DND-41 (cell line): Measurements from ENCODE around the gene EYA4.

Experiments used
- ATAC-seq: fragments of 200-7000 bp; cut with Tn5 transposase; 3 replicates; pipeline ENCODE4 v1.9.1; 2021; ENCODE audit warnings: low read depth; ENCODE audit not compliant: insufficient read depth
- DNase-seq: peaks from one replicate; pipeline ENCODE4 v3.0.0-alpha.2; 2020
- H2AFZ ChIP-seq: 2 replicates; pipeline ENCODE4 v1.6.0; 2012; ENCODE audit warnings: low read depth, low read length
- H3K27ac ChIP-seq: 2 replicates; pipeline ENCODE4 v1.5.1; 2012; ENCODE audit warnings: low read length, inconsistent platforms
- H3K27me3 ChIP-seq: fragments of 200-600 bp; sonication (generic); 2 replicates; pipeline ENCODE4 v1.6.0; 2012; ENCODE audit warnings: low read length, mild to moderate bottlenecking, inconsistent platforms; ENCODE audit not compliant: insufficient read depth, poor library complexity
- H3K36me3 ChIP-seq: 2 replicates; pipeline ENCODE4 v1.5.1; 2012; ENCODE audit warnings: low read length, inconsistent platforms; ENCODE audit not compliant: insufficient read depth
- H3K4me1 ChIP-seq: 2 replicates; pipeline ENCODE4 v1.5.1; 2012; ENCODE audit warnings: mild to moderate bottlenecking, low read length; ENCODE audit not compliant: insufficient read depth
- H3K4me2 ChIP-seq: 2 replicates; pipeline ENCODE4 v1.6.0; 2012; ENCODE audit warnings: mild to moderate bottlenecking, moderate library complexity, low read length, inconsistent platforms; ENCODE audit not compliant: insufficient read depth
- H3K4me3 ChIP-seq, 2 experiments: fragments of 200-600 bp in 1 of 2; shearing (Covaris generic) in 1 of 2; 2 replicates each; pipeline ENCODE4 v1.5.1; 2012 to 2016; ENCODE audit warnings: inconsistent platforms in 2 of 2, low read length in 2 of 2, mild to moderate bottlenecking in 2 of 2, low read depth in 1 of 2, moderate library complexity in 1 of 2
- H3K79me2 ChIP-seq: 2 replicates; pipeline ENCODE4 v1.6.0; 2012; ENCODE audit warnings: low read length, inconsistent platforms; ENCODE audit not compliant: insufficient read depth
- H3K9ac ChIP-seq: 2 replicates; pipeline ENCODE4 v1.6.0; 2012; ENCODE audit warnings: low read depth, mild to moderate bottlenecking, inconsistent platforms, low read length, moderate library complexity
- H3K9me3 ChIP-seq: 2 replicates; pipeline ENCODE4 v1.5.1; 2012; ENCODE audit warnings: low read length, moderate library complexity, mild to moderate bottlenecking, inconsistent platforms; ENCODE audit not compliant: insufficient read depth, severe bottlenecking
- H4K20me1 ChIP-seq: 2 replicates; pipeline ENCODE4 v1.6.0; 2012; ENCODE audit warnings: low read length; ENCODE audit not compliant: insufficient read depth
- EZH2 ChIP-seq: IDR thresholded peaks from 3 replicates; pipeline ENCODE4 v1.6.1; 2012; ENCODE audit warnings: borderline replicate concordance, low read depth, mild to moderate bottlenecking, moderate library complexity, low read length, inconsistent platforms; ENCODE audit not compliant: severe bottlenecking
- TF ChIP-seq, protein P1 (sequence below): IDR thresholded peaks from 2 replicates; pipeline ENCODE4 v1.5.1; 2012; ENCODE audit warnings: borderline replicate concordance, low read length, moderate library complexity, mild to moderate bottlenecking; ENCODE audit not compliant: poor library complexity, severe bottlenecking; ENCODE audit errors: extremely low read depth

The EYA4 gene

DNA sequence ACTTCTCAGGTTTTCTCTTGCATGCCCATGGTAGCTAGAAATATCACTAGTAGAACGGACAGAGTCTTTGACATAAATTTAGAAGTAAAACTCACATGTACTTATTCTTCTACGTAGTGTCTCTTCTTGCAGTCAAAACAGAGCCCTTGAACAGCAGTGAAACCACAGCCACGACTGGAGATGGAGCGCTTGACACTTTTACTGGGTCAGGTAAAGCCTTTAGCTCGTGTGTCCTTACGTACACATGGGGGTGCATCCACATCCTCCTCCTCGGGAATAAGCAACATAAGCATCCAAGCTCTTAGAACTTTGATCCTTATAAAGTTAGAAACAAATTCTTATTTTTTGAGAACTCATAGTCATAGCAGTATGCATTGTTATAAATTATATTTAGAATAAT is 215.3 kb downstream of the EYA4 start:
- Histone ChIP-seq H3K9me3 (no peaks in the 10 kb centered on the region), H3K27ac (no peak overlapping the region), H2AFZ (no peak overlapping the region), H3K36me3 (no peaks in the 10 kb centered on the region), H3K9ac (no peak overlapping the region), H3K4me1 (no peaks in the 10 kb centered on the region), H4K20me1 (no peaks in the 10 kb centered on the region), H3K27me3 (no peaks in the 10 kb centered on the region), H3K79me2 (no peaks in the 10 kb centered on the region), H3K4me3 (no peak overlapping the region), H3K4me2 (no peak overlapping the region)
- no peak for TF ChIP-seq EZH2
- TF ChIP-seq, protein P1, sequence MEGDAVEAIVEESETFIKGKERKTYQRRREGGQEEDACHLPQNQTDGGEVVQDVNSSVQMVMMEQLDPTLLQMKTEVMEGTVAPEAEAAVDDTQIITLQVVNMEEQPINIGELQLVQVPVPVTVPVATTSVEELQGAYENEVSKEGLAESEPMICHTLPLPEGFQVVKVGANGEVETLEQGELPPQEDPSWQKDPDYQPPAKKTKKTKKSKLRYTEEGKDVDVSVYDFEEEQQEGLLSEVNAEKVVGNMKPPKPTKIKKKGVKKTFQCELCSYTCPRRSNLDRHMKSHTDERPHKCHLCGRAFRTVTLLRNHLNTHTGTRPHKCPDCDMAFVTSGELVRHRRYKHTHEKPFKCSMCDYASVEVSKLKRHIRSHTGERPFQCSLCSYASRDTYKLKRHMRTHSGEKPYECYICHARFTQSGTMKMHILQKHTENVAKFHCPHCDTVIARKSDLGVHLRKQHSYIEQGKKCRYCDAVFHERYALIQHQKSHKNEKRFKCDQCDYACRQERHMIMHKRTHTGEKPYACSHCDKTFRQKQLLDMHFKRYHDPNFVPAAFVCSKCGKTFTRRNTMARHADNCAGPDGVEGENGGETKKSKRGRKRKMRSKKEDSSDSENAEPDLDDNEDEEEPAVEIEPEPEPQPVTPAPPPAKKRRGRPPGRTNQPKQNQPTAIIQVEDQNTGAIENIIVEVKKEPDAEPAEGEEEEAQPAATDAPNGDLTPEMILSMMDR: no peak
- ATAC-seq: no peak
- DNase-seq: no peak

DNA sequence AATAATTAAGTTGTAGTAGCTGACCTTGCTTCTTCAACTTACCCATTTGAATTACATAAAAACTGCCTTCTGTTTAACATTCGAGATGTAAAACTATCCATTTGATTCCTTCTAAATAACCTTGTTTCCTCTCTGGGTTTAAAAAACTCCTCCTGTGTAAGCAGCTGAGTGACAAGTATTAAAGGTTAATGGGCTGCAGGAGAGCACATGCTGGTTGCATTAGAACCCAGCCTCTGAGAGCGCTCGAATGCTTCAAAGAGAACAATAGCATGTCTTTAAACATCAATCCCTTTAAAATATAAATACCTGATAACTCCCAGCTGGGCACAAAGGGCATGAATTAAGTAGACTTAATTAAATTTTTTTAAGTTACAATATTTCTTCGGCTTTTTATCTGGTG is 215.8 kb downstream of the EYA4 start:
- Histone ChIP-seq H3K4me1 (no peaks in the 10 kb centered on the region), H3K27me3 (no peaks in the 10 kb centered on the region), H3K9ac (no peak overlapping the region), H3K9me3 (no peaks in the 10 kb centered on the region), H3K79me2 (no peaks in the 10 kb centered on the region), H3K4me2 (no peak overlapping the region), H4K20me1 (no peaks in the 10 kb centered on the region), H2AFZ (no peak overlapping the region), H3K4me3 (no peak overlapping the region), H3K36me3 (no peaks in the 10 kb centered on the region), H3K27ac (no peak overlapping the region)
- no peak for DNase-seq
- TF ChIP-seq, protein P1: no peak
- TF ChIP-seq EZH2: no peak
- no peak for ATAC-seq

DNA sequence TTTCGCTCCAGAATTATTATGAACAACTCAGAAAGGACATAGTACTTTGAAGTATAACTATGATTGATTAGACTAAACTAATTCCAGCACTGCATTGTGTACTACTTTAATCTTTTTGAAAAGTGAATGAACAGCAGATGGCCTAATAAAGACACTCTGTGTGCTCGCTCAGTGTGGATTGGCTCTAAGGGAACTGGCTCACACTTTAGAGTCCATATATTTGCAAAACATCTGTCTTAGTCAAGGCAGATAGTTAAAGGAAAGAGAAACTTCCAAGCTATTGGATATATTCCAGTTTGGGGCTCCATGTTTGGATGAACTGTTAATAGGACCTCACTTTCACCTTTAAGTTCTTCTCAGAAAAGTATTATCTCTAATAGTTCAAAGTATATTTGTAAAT is 218.9 kb downstream of the EYA4 start:
- no peak overlapping the region for H3K4me2 ChIP-seq
- H2AFZ ChIP-seq: no peak overlapping the region
- ATAC-seq: no peak
- no peaks in the 10 kb centered on the region for H4K20me1 ChIP-seq
- H3K4me3 ChIP-seq: no peak overlapping the region
- no peaks in the 10 kb centered on the region for H3K4me1 ChIP-seq
- no peaks in the 10 kb centered on the region for H3K9me3 ChIP-seq
- no peaks in the 10 kb centered on the region for H3K27me3 ChIP-seq
- no peaks in the 10 kb centered on the region for H3K79me2 ChIP-seq
- H3K27ac ChIP-seq: no peak overlapping the region
- TF ChIP-seq, protein P1: no peak
- no peak for TF ChIP-seq EZH2
- H3K36me3 ChIP-seq: no peaks in the 10 kb centered on the region
- no peak overlapping the region for H3K9ac ChIP-seq
- no peak for DNase-seq

DNA sequence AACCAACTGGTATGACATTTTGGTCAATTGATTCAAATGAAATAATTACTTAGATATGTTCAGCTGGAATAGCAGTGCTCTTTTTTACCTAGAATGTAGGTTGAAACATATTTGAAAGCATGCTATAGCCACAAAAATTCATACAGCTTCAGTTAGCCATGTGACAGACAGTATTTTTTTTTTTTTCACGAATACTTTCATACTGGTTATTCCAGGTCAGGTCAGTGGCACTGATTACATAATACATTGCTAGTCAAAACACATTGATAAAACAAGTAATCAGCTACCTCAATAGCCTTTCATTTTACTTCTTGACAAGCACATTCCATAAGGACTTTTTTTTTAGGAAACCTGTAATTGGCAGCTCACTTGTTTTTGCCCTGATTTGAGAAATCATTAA is 222.6 kb downstream of the EYA4 start:
- H3K9ac ChIP-seq: no peak overlapping the region
- H3K4me3 ChIP-seq: no peak overlapping the region
- H4K20me1 ChIP-seq: no peaks in the 10 kb centered on the region
- no peaks in the 10 kb centered on the region for H3K27me3 ChIP-seq
- DNase-seq: no peak
- no peaks in the 10 kb centered on the region for H3K4me1 ChIP-seq
- H3K79me2 ChIP-seq: no peaks in the 10 kb centered on the region
- no peak for TF ChIP-seq EZH2
- TF ChIP-seq, protein P1: no peak
- H3K27ac ChIP-seq: no peak overlapping the region
- no peak for ATAC-seq
- no peaks in the 10 kb centered on the region for H3K36me3 ChIP-seq
- H2AFZ ChIP-seq: no peak overlapping the region
- H3K9me3 ChIP-seq: no peaks in the 10 kb centered on the region
- H3K4me2 ChIP-seq: no peak overlapping the region
